K562 (cell line): ENCODE results near the gene LTBP4. TPM values are rescaled to one million over a fixed set of nuclear protein-coding genes. Genes with fewer than 3 reads are reported as not detected.

Source experiments
- CBFA2T2 ChIP-seq: fragments of 450-650 bp; conservative IDR thresholded peaks from 2 replicates; pipeline ENCODE4 v1.6.1; 2017; ENCODE audit warnings: mild to moderate bottlenecking
- CTBP1 ChIP-seq: fragments of 450-650 bp; IDR thresholded peaks from 2 replicates; pipeline ENCODE4 v1.6.1; 2016; ENCODE audit warnings: borderline replicate concordance
- DIDO1 ChIP-seq: fragments of 450-650 bp; IDR thresholded peaks from 2 replicates; pipeline ENCODE4 v1.6.1; 2016; ENCODE audit warnings: low read depth, missing biosample characterization, missing genetic modification characterization
- E2F3 ChIP-seq: fragments of 250-450 bp; sonication (Bioruptor Pico); IDR thresholded peaks from 2 replicates; pipeline ENCODE4 v1.4.0; 2020; ENCODE audit warnings: mild to moderate bottlenecking
- E2F6 ChIP-seq, 2 experiments: IDR thresholded peaks; 2 replicates each; pipeline ENCODE4 v1.6.1; 2011; ENCODE audit warnings: borderline replicate concordance in 1 of 2, control low read depth in 1 of 2, low read depth in 1 of 2, low read length in 1 of 2, mild to moderate bottlenecking in 1 of 2, mixed read lengths in 1 of 2, moderate library complexity in 1 of 2; ENCODE audit not compliant: insufficient read depth in 1 of 2, insufficient read length in 1 of 2, poor library complexity in 1 of 2, severe bottlenecking in 1 of 2; ENCODE audit errors: extremely low read depth in 1 of 2
- ETV6 ChIP-seq, 3 experiments: fragments of 150-350 bp in 1 of 3; sonication (generic) in 1 of 3; formaldehyde crosslinking in 1 of 3; IDR thresholded peaks; 2 replicates each; pipeline versions ENCODE4 v1.6.1 to v1.8.0; 2014 to 2022; ENCODE audit warnings: borderline replicate concordance in 2 of 3, low read depth in 2 of 3, antibody characterized with exemption in 1 of 3, low read length in 1 of 3, mild to moderate bottlenecking in 1 of 3, missing genetic modification reagents in 1 of 3
- KLF10 ChIP-seq: fragments of 250-450 bp; sonication (Bioruptor Pico); IDR thresholded peaks from 2 replicates; pipeline ENCODE4 v1.6.1; 2021; ENCODE audit warnings: matching md5 sums
- KLF6 ChIP-seq: fragments of 250-450 bp; sonication (Bioruptor Pico); IDR thresholded peaks from 2 replicates; pipeline ENCODE4 v1.4.0; 2020; ENCODE audit warnings: mild to moderate bottlenecking, moderate library complexity, borderline replicate concordance
- MAZ ChIP-seq, 2 experiments: fragments of 450-650 bp in 1 of 2; sonication (generic) in 1 of 2; formaldehyde crosslinking; IDR thresholded peaks in 1 of 2; conservative IDR thresholded peaks in 1 of 2; 2 replicates each; pipeline versions ENCODE4 v1.4.0 to v1.5.0; 2020; ENCODE audit warnings: mild to moderate bottlenecking in 1 of 2, missing genetic modification reagents in 1 of 2
- MBD1 ChIP-seq: fragments of 250-450 bp; sonication (Bioruptor Pico); IDR thresholded peaks from 2 replicates; pipeline ENCODE4 v1.8.0; 2022; ENCODE audit warnings: inconsistent platforms
- NEUROD1 ChIP-seq: fragments of 150-350 bp; IDR thresholded peaks from 2 replicates; pipeline ENCODE4 v1.6.1; 2014; ENCODE audit warnings: borderline replicate concordance, low read length, low read depth; ENCODE audit not compliant: partially characterized antibody
- PRPF4 ChIP-seq: fragments of 200-400 bp; formaldehyde crosslinking; IDR thresholded peaks from one replicate; pipeline ENCODE4 v1.6.1; 2017; ENCODE audit warnings: low read length, low read depth, mild to moderate bottlenecking; ENCODE audit not compliant: insufficient read depth, poor library complexity, severe bottlenecking
- SMC3 ChIP-seq: conservative IDR thresholded peaks from 2 replicates; pipeline ENCODE4 v1.6.1; 2011; ENCODE audit warnings: low read depth, low read length, improper control_type of control experiment; ENCODE audit not compliant: insufficient read depth
- TAF1 ChIP-seq: IDR thresholded peaks from 2 replicates; pipeline ENCODE4 v1.6.1; 2011; ENCODE audit warnings: mild to moderate bottlenecking, low read length, moderate library complexity; ENCODE audit not compliant: insufficient read depth, control insufficient read depth, severe bottlenecking; ENCODE audit errors: extremely low read depth
- UBTF ChIP-seq, 2 experiments: IDR thresholded peaks; 2 replicates each; pipeline ENCODE4 v1.6.1; 2012; ENCODE audit warnings: improper control_type of control experiment in 2 of 2, low read depth in 2 of 2, low read length in 2 of 2, borderline replicate concordance in 1 of 2
- USF2 ChIP-seq: sonication (generic); formaldehyde crosslinking; IDR thresholded peaks from 2 replicates; pipeline ENCODE4 v1.5.0; 2020; ENCODE audit warnings: missing genetic modification reagents
- ZEB2 ChIP-seq: fragments of 450-650 bp; IDR thresholded peaks from 2 replicates; pipeline ENCODE4 v1.6.1; 2016
- ZNF384 ChIP-seq: IDR thresholded peaks from 2 replicates; pipeline ENCODE4 v1.6.1; 2012; ENCODE audit warnings: low read depth, low read length, improper control_type of control experiment
- polyA plus RNA-seq, 8 experiments: library from polyadenylated mRNA; depleted of rRNA in 4 of 8; stranded (reverse) in 5 of 8; unstranded in 3 of 8; fragments of >200 nt; fragmentation: Nextera tagmentation in 2 of 8; fragmentation: Illumina TruSeq in 1 of 8; extraction: Ambion mirVana in 2 of 8; extraction: Trizol in 1 of 8; gene quantifications; 2 replicates each; pipeline versions ENCODE4 v1.2.1 to v1.2.3, GENCODE V29; 2011 to 2014; ENCODE audit warnings: inconsistent platforms in 1 of 8, missing spikeins in 1 of 8
- total RNA-seq, 7 experiments: library from RNA; depleted of rRNA in 6 of 7; stranded (reverse); fragments of >200 nt in 6 of 7; fragmentation: Illumina TruSeq in 2 of 7; extraction: Trizol in 2 of 7; gene quantifications; 2 replicates each; pipeline versions ENCODE4 v1.2.1 to v1.2.3, GENCODE V29; 2011 to 2021; ENCODE audit warnings: low replicate concordance in 1 of 7

The LTBP4 gene
- total and polyA plus RNA-seq, 9 of the 15 experiments (the other 6 are each of a cell fraction or from before 2014, with no cell fraction given) = 0.35 to 160 (median 31.6) TPM

GRCh38 chr19:40662925-40663694, 61.9 kb downstream of the LTBP4 start (continued):
- TF ChIP-seq NEUROD1 = peak; percentile 8
- peak; percentile 96 for TF ChIP-seq USF2 (CRISPR knock-in tag)
- no peak for TF ChIP-seq KLF6 (CRISPR knock-in tag)
- TF ChIP-seq MAZ (CRISPR knock-in tag; conservative IDR thresholded peaks at IDR 0.05 in 1 of 2, IDR thresholded peaks at IDR 0.05 in 1 of 2) = peak; percentile 73 to 86
- TF ChIP-seq DIDO1 (tag) = no peak
- TF ChIP-seq KLF10 (CRISPR knock-in tag) = no peak
- no peak for TF ChIP-seq MBD1 (CRISPR knock-in tag)
- peak; percentile 70 for TF ChIP-seq CBFA2T2
- peak; percentile 44 for TF ChIP-seq TAF1
- peak; percentile 84 for TF ChIP-seq CTBP1
- no peak for TF ChIP-seq E2F3
- peak; percentile 93 for TF ChIP-seq SMC3
- TF ChIP-seq E2F6 (IDR thresholded peaks at IDR 0.05; ENCODE audit: borderline replicate concordance in 1 of 2, extremely low read depth in 1 of 2, insufficient read depth in 1 of 2, insufficient read length in 1 of 2, low read depth in 1 of 2, low read length in 1 of 2, poor library complexity in 1 of 2, severe bottlenecking in 1 of 2) = peak; percentile 92 to 94
- TF ChIP-seq UBTF (IDR thresholded peaks at IDR 0.05; ENCODE audit: borderline replicate concordance in 1 of 2, low read depth in 2 of 2, low read length in 2 of 2) = 0 out of 4 replicates have a peak, but pooled peaks of 1 of the 2 experiments have one; percentile 21
- peak; percentile 72 for TF ChIP-seq ZEB2
- TF ChIP-seq ZNF384 = no peak
- TF ChIP-seq ETV6 (IDR thresholded peaks at IDR 0.05; ENCODE audit: borderline replicate concordance in 1 of 2, low read depth in 2 of 2, low read length in 1 of 2) = no peak
- TF ChIP-seq ETV6 (CRISPR knock-in tag; IDR thresholded peaks at IDR 0.05; ENCODE audit: borderline replicate concordance) = no peak; the same call in 1 of the 2 replicates
- no peak for TF ChIP-seq PRPF4
